ENCODE results near the gene NPY.
A peak's percentile ranks its signal among the peaks of the same experiment; 100 is the strongest.
"Not testable (repeated sequence)": the region's sequence is repeated elsewhere in the genome, so short reads cannot be mapped to it uniquely, and the experiment has no call there.

NPY gene

GRCh38 chr7:24283897-24284698, at the start of gene NPY:
Gene NPY, plus strand, starts transcription at chr7:24284190. Its CDS starts 1,051 bp downstream, at chr7:24285241.
- no peak for DNase-seq

DNA sequence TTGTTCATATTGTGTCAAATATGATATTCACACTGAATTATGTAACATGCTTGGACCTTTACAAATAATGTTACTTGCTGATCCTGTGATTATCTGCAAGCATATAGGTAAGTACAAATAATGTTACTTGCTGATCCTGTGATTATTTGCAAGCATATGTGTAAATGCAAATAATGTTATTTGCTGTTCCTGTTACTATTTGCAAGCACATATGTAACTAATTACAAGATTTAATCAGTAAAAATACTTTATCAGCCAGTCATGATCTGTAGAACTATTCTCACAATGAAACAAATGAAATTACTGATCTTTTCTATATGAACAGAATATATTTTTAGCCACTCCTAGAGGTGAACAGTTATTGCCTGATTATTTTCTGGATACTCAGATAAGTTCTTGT, 44.7 kb upstream of the NPY start:
- DNase-seq = no peak

GRCh38 chr7:24241206-24241605, 42.8 kb upstream of the NPY start:
- DNase-seq = no peak

GRCh38 chr7:24244554-24244953, 39.4 kb upstream of the NPY start:
- DNase-seq = no peak

GRCh38 chr7:24245362-24245761, 38.6 kb upstream of the NPY start:
- no peak for DNase-seq

GRCh38 chr7:24249266-24249665, 34.7 kb upstream of the NPY start:
- DNase-seq = no peak

- DNase-seq = no peak
Observed at GRCh38 chr7:24251568-24251967, 32.4 kb upstream of the NPY start.

GRCh38 chr7:24255139-24255538, 28.9 kb upstream of the NPY start:
- no peak for DNase-seq

DNA sequence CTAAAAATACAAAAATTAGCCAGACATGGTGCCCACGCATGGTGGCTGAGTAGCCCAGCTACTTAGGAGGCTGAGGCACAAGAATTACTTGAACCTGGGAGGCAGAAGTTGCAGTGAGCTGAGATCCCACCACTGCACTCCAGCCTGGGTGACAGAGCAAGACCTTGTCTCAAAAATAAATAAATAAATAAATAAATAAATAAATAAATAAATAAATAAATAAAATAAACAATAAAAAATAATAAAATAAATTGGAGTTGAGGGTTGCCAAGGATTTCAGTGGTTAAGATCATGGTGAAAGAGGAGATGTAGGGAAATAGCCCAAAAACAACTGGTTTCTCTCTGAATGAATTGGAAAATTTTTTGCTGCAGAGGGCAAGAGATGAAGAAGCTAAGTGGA, 25.7 kb upstream of the NPY start:
- DNase-seq = not testable (repeated sequence)

GRCh38 chr7:24271938-24272337, 12.1 kb upstream of the NPY start:
- DNase-seq = no peak

- no peak for DNase-seq
Observed at GRCh38 chr7:24279512-24279911, 4.5 kb upstream of the NPY start.

- no peak for DNase-seq
Observed at GRCh38 chr7:24283554-24283896, 465 bp upstream of the NPY start.

- no peak for DNase-seq
Observed at GRCh38 chr7:24284699-24285506, 913 bp downstream of the NPY start.

DNA sequence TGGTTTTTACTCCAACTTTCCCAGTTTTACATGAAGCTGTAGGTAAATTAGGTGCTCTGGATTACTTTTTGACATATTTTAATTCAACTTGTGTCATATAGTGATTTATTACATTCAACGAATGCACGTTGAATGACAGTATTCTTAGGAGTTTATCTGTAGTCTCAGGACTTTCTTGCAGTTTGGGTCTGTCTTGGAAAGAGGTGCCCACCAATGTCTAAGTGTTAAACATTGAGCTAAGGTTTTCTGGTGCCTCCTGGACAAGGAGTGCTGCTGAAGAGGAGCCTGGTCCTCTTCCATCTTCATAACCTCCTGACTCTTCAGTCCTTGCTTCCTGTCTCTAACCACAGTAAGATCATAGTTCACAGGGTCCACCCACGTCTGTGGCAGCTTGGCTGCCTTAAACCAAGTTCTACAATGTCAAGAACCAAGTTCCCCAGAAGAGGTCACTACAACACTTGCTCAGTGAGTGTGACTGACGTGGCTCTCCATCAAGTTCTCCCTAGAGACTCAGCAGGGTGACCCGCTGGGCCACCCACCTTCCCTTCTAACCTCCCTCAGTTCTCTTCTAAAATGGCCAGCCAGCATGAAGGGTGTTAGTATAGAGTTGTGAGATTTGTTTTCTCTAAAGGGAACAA, 6.1 kb downstream of the NPY start:
- peak in 6 of 56 donors; percentile 3 to 22 (median 14) for DNase-seq

- DNase-seq = no peak
Observed at GRCh38 chr7:24291271-24291670, 7.3 kb downstream of the NPY start.

DNA sequence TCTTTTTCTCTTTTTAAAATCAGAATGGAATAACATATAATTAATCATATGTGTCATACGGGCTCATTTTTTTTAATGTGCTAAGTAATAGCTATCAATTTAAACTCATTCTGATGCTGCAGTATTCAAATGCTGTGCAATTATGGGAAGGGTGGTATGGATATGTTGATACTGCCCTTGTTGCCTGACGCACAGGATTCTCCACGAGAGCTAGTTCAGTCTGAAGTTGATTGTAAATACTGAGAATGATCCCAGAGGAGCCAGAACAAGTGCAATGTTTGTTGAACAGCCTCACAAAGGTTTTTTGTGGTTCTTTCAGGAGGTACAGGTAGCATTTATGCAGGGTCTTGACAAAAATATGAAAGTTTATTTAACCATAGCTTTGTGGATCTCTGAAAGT, 13.4 kb downstream of the NPY start:
- DNase-seq = no peak

- no peak for DNase-seq
Observed at GRCh38 chr7:24298696-24299095, 14.7 kb downstream of the NPY start.

DNA sequence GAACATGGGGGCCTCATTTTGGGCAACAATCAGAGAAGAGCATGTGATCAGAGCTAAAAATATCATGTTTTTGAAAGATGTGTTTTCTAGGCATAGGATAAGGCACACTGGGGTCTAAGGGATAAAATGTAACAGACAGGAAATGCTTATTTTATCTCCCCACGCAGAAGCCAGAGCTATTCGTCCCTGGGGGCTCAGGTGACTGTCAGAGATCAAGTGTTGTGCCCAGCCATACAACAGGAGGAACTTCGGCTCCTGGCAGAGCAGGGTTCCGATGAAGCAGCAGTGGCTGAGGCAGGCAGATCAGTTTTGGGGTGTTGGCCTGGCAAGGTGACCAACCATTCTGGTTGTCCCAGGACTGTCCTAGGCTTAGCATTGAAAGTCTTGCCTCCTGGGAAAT, 15.2 kb downstream of the NPY start:
- DNase-seq = no peak

DNA sequence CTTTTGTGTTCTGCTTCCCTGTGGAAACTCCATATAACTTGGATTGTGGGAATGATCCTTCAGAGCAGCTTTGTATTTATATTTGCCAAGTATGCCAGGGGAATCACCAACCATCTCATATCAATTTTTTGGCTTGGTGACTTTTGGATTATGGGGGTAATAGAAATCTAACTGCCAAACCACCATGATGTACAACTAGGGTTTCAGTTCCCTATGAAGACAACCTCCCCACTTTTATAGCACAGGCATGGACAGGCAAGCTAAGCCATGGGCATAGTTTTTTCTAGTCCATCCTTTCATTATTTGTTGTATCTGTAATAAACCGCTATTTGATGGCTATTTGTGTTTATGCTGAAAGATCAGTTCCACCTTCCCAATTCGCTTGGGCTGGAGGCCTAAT, 17.7 kb downstream of the NPY start:
- DNase-seq = no peak

- no peak for DNase-seq
Observed at GRCh38 chr7:24304494-24305095, 20.6 kb downstream of the NPY start.

DNA sequence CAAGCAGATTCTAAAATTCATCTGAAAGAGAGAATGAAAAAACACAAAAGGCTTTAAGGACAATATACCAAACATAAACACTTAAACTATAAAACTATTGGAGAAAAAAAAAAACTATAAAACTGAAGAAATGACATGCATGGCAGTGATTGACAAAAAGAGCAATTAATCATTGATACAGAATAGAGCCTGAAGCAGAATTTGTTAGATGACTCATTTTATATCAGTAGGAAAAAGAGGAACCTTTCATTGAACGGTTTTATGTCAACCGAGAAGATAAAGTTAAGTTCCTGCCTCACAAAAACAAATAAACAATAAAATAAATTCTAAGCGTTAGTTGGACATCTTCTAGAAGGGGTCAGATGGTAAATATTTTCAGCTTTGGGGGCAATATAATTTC, 23.3 kb downstream of the NPY start:
- no peak for DNase-seq

GRCh38 chr7:24312588-24312987, 28.6 kb downstream of the NPY start:
- no peak for DNase-seq
